Activated T-helper 1 cell treated with anti-CD3 and anti-CD28 coated beads, Interleukin-2, amount 50 U/mL, for 16 hours (primary cell): Measurements from ENCODE around the gene TMEM204.

Experiments used
- DNase-seq, 2 donors: peaks; one replicate each; pipeline ENCODE4 v3.0.0-alpha.2; 2020; ENCODE audit warnings: low read depth in 1 of 2, low spot score in 1 of 2

TMEM204 gene

DNA sequence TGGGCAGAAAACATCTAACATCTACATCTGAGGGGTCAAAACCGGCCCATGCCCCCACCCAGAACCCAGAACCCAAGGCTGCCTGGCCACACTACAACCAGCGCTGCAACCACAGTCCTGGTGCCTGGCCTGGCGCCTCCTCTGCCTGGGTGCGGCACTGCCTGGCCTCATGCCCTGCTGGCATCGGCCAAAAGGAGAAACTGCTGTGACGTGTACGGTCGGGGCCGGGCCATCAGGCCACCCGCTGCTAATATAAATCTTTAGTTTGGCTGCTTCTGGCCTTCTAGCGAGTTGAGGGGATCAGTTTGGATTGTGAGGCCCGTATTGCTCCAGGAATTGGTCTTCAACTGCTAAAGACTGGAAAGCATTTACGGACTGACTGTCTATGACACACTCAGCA is 22.8 kb downstream of the TMEM204 start:
- no peak for DNase-seq

DNA sequence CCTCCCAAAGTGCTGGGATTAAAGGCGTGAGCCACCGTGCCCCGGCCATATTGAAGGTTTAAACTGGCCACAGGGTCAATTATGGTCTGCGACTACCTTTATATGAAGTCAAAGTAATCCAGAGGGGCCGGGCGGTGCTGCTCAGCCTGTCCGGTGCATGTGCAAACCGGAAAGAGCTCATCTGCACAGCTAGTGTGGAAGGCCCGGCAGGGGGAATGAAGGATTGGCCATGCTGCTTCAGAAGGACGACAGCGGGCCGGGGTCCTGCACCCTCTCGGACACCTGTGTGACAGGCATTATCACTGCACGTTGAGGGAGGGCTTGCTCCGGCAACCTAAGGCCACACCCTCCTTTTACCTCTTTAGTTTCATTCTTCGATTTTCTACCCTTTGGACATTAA is 23.6 kb downstream of the TMEM204 start:
- no peak for DNase-seq

DNA sequence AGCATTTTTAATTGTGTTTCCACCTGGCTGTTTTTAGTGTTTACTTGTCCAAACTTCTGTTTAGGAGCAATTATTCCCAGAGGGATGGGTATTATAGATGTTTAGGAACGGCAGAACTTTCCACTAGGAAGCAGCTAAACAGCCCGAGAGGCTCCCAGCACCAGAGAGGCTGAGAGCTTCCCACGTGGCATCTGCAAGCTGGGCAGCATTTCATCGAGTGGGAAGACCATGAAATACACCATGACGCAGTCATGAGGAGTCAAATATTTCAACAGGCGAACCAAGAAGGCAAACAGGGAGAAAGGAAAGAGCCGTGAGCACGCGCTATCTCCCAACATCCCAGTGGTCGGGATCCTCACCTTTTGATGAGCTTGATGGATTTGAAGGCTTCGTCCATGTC is 24.1 kb downstream of the TMEM204 start:
- no peak for DNase-seq

DNA sequence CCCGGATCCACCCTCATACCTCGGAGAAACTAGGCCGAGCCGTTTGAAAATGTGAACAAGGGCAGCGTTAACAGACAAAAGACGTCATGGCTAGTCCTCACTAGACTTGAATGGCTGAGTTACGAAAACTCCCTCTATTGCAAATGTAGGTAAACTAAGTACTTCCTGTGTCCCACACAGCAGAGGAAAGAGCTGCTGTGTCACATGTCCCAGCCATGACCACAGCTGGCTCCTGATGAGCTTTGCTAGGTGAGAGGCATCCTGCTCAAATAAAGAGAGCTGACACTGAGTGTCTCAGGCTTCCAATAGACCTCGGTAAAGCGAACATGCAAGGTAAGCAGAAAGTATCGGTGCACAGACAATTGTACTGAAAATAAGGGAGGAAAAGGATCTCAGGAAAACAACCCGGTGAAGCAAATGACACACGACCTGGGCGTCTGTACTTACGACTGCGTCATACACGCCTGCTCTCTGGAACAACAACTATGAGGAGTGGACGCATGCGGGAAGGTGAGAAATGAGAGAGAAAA is 26.0 kb downstream of the TMEM204 start:
- DNase-seq = no peak

DNA sequence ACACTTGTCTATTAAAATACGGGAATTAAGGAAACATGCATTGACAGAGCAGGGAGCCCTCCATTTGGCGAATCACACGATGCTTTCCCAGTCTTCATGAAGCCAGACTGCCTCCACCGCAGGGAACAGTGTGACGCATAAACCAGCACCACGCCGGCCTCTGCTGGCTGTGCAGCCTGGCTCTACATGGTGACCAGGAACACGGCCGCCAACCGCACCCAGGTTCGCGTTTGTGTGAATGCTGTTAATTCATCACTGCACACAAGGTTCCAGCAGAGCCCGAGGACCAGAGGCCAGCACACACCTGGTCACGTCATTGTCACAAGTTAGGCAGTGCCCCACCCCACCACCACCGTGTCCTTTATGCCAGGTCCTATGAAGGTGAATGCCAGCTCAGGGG is 26.7 kb downstream of the TMEM204 start:
- DNase-seq = no peak

DNA sequence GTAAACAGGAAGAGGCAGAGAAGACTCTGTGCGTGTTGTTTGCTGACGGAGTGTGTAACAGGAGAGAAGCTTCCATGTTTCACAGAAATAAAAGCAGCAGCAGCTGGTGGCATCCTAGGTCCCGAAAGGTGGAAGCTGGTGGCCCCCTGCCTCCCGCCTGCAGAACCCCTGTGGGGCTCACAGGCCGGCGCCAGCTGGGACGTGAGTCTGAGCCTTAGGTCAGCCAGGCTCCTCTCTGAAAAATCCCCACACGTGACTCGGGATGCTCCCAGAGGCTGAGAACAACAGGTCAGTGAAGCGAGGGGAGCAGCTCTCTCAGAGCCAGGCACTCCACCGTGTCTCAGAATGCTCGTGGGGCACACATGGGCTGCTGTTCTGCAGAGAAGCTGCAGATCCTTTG is 27.4 kb downstream of the TMEM204 start:
- DNase-seq = no peak

DNA sequence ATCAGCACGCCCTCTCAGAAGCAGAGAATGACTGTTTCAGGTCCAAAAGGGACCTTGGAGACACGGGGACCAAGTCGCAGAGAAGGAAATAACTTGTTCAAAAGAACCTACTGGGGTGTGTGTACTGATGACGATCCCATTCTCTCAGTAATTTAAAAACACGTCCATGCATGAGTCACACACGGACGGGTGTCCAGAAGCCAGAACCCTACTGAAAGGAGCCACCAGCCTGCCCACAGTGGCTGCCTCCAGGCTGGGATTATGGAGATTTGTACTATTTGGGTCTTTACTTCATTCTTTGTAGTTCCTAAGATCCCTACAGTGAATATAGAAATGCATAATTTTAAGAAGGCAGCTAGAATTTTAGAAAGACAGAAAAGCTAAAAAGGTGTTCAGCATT is 27.8 kb downstream of the TMEM204 start:
- no peak for DNase-seq

DNA sequence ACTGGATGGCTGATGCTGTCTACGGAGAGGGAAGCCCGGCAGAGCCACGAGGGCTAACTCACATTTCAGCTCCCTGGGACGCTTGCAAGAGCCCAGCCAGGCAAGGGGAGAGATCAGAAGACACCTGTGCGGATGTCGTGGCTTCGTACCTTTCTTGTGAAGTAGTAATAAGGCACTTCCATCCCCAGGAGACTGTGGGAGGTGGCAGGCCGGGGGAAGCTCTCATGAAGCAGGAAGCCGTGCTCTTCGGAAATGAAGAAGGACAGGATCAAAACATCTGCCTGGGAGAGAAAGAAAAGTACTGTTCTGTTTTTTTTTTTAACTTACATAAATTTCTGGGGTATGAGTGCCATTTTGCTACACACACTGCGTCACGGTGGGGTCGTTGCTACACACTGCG is 28.4 kb downstream of the TMEM204 start:
- no peak for DNase-seq

DNA sequence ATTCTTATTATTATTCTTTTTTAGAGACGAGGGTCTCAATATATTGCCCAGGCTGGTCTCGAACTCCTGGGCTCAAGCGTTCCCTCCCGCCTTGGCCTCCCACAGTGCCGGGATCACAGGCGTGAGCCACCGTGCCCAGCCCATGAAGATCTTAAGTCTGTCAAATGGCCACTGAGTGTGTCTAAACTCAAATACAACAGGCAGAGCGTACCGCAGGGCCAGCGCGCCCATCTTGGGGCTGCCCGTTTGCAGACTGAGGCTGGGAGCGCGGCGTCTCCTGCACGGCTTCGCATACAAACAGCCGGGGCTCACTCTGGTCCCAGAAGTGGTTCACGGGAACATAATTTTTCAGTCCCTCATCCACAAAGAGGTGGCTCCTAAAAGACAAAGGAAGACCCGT is 30.3 kb downstream of the TMEM204 start:
- DNase-seq = no peak

DNA sequence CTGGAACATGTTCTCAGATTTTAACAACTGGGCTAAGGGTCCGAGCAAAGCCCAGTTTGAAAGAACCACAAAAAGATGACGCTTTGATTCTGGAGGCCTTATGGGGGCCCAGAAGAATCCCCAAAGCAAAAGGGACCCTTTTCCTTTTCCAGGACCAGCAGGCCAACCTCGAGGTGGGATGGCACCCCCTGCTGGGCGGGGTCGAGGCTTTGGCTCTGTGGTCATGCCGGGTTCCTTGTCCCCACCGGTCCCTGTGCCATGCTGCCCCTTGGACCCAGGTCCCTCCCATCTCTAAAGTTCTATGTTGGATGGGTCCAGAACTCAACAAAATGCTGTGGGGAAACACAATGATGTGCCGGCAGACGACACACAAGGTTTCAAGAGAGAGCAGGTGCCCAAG is 30.9 kb downstream of the TMEM204 start:
- no peak for DNase-seq

DNA sequence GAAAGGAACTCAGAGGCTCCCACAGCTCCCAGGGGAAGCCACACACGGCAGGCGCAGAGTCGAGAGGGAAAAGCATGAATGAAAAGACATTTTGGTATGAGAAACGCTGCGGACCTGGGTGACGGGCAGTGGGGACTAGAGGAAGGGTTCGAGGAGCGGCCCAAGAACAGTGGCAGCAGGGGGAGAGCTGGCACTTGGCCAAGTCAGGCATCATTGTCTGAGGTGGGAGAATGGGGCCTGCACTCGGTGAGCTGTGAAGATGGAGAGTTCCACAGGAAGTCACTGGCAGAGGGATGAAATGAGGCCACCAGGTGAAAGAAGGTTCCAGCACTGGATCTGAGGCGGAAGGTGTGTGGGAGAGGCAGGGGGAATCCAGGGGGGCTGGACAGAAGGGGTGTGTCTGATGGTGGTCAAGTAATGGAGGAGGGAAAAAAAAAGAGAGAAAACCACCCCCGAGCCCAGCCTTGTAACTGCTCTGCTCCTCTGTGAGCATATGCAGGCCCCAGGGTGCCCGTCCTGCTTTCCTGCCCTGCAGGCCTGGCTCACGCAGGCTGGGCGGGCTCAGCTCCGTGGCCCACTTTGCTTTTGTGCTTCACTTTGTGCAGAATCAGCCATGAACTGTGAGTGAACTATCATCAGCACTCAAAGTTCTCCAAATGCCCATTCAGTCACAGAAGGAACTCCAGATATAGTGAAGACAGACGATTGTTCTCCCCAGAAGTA is 31.8 kb downstream of the TMEM204 start:
- no peak for DNase-seq

DNA sequence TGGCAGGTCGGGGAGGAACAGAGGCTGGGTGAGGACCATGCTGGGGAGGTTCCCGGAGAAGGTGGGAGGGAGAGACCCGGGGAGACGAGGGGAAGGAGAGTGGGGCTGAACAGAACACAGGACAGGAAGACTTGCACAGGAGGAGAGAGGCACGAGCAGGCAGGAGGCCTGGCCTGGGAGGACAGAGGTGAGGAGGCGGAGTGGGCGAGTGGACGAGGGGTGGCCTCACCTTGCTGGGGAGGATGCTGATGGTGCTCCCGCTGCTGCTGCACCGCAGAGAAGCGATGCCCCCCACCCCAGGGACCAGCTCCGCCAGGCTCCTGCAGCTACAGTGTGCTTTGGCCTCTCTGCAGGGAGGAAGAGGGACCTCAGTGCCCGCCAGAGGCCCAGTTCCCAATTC is 34.5 kb downstream of the TMEM204 start:
- no peak for DNase-seq

DNA sequence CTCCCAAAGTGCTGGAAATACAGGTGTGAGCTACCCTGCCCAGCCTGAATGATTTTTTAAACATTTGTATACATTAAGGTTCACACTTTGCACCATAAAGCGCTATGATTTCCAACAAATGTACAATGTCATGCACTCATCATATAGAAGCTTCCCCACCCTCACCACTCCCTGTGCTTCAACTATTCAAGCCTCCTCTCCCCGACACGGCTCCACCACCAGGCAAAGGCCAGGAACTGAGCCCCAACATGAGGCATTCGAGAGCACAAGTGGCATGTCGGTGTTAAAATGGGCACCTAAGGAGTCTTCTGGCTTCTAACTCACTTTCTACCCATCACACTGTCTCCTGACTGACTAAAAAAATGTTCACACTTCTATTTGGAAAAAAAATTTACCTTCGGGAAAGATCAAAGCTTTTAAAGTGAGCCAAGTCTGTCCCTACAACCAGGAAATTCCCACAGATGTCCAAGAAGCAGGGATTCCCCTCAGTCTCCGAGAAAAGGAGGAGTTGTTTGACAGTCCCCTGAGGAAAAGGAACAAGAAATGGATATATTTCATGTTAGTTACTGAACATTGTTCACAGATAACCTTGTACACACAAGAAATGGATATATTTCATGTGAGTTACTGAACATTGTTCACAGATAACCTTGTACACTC is 37.7 kb downstream of the TMEM204 start:
- DNase-seq = no peak

DNA sequence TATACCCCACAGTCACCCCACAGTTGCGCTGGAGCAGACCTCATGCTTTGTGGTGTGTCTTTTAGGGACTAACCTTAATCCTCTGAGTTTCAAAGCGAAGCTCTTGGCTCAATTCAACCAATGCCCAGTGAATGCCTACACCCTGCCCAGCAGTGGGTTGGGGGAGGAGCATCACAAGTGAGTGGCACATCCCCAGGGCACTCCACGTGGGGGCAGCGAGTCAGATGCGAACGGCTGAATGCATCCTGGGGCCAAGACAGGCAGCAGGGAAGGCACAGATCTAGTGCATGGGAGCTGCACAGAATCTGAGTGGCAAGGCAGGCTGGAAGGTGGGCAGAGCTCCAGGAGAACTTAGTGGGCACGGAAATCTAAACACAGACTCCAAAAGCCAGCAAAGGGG is 39.2 kb downstream of the TMEM204 start:
- no peak for DNase-seq

DNA sequence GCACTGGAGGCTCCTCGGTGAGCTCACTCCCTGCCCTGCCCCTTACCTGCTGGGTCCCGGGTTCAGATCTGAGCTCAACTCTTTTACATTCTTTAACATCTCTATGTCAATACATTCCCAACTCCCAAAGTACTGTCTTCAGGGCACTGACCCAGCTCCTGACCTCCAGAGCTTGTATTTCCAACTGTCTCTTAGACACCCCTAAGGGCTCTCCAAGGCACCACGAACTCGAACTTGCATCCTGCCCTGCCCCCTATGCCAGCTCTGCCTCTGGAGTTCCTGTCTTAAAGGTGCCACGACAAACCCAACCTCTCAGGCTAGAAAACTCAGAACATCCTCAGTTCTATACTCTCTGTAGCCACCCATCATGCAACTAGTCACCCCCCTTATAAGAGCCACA is 39.8 kb downstream of the TMEM204 start:
- DNase-seq = no peak

DNA sequence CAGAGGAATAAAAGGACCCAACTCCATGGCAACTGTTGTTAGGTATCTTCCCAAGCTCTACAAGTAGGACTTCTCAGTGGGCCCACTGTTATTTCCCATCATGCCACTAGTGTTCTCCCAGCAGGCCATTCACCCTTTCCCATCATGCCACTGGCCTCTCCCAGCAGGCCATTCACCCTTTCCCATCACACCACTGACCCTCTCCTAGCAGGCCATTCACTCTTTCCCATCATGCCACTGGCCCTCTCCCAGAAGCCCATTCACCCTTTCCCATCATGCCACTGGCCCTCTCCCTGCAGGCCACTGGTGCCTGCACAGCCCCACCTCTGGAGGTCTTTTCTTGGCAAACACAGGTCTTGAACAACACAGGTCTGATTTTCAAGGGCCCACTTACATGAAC is 42.1 kb downstream of the TMEM204 start:
- DNase-seq = no peak

DNA sequence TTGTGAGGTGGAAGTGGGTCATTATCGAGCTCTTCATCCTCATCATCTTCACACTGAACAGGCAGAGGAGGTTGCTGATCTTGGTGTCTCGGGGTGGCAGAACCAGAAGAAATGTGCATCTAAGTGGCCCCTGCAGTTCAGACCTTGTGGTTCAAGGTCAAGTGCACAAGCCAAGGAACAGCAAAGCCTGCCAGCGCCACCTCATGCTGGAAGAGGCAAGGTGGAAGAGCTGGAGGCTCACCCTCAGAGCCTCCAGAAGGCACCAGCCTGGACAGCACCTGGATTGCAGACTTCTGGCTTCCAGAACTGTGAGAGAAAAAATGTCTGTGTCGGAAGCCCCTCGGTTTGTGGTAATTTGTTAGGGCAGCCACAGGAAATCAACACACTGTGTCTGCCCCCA is 45.7 kb downstream of the TMEM204 start:
- no peak for DNase-seq

DNA sequence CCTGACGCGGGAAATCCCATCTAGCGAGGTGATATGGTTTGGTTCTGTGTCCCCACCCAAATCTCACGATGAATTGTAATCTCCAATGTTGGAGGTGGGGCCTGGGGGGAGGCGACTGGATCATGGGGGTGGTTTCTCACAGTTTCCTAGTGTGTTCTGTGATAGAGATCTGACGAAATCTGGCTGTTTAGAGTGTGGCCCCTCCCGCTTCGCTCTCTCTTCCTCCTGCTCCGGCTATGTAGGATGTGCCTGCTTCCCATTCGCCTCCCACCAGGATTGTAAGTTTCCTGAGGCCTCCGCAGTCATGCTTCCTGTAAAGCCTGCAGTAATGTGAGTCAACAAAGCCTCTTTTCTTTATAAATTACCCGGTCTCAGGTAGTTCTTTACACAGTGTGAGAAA is 46.8 kb downstream of the TMEM204 start:
- DNase-seq = no peak

DNA sequence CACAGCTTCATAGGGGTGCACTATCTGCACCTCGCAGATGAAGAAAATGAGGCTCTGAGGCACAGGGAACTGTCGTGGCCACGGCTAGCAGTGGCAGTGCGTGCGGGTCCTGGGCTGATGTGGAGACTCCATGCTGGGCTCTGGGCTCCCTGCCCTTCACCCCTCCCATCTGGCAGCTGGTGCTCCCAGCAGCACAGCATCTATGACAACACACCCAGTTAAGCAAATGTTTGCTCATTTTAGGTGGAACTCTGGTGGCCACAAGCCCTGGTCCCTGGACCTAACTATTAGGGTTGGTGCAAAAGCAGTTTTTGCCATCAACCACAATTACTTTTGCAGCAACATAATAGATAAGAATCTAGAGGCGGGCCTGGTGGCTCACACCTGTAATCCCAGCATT is 47.5 kb downstream of the TMEM204 start:
- no peak for DNase-seq

DNA sequence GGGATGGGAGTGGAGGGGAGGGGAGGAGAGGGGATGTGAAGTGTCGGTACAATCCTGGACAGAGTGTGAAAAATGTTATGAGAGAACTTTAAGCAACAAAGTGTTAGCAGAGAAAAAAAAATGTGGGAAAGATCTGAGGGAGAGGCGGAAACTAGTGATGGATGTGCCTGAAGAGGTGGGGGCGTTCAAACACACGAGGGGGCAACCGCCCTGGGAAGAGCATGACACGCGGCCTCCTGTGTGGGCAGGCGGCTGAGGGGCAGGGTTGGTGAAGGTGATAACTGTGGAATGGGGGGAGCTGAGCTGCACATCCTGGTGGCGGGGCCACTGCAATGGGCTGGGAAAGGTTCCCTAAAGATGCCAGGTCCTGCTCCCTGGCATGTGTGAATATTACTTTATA is 48.3 kb downstream of the TMEM204 start:
- no peak for DNase-seq

DNA sequence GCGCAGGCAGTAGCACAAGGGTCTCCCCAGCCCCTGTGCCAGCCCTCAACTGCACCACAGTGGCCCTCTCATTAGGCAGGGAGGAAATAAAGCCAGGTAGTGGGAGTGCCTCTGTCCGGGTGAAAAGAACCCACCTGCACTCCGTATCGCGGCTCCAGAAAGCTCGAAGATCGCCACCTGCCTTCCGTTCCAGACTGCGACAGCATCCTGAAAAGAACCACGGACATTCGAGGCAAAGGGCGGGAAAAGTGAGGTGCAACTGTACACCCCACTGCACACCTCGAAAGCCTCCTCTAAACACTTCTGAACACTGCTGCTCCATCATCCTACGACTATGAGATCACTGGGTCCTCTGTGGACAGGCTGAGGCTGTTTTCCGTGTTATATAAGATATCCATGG is 49.7 kb downstream of the TMEM204 start:
- no peak for DNase-seq

DNA sequence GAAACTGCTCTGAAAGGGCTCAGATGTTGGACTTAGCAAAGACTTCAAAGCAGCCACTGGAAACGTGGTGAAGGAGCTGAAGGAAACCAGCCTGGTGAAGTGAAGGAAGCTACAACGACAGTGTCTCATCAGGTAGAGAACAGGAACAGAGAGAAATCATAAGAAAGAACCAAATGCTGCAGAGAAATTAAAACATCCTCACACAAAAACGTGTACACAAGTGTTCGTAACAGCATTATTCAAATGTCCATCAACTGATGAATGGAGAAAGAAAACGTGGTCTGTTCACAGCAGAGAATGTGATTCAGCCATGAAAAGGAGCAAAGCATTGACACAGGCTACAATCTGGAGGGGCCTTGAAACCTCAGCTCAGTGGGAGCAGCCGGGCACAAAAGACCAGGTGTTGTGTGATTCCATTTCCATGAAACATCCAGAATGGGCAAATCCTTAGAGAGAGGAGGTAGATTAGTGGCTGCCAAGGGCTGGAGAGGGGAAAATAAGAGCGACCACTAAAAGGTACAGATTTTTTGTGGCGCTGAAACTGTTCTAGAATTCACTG is 51.5 kb downstream of the TMEM204 start:
- no peak for DNase-seq

DNA sequence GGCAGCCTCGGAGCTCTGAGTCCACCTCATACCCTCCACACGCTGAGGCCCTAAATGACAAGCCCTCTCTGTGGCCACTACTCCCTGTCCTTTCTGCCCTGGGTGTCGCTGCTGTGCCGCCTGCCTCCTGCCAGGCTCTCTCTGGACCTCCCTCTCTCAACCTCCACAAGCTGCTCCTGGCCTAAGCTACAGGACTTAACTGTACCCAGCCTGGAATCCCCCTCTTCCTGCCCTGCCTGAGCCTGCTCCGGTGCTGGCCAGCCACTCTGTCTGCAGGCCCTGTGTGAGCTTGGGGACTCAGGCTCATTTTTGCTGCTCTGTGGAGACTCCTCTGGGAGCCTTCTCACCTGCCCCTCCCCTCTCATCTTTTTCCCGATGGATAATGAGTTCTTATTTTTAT is 56.9 kb downstream of the TMEM204 start:
- no peak for DNase-seq
